ENCODE data around the gene OTUB1.

DNA sequence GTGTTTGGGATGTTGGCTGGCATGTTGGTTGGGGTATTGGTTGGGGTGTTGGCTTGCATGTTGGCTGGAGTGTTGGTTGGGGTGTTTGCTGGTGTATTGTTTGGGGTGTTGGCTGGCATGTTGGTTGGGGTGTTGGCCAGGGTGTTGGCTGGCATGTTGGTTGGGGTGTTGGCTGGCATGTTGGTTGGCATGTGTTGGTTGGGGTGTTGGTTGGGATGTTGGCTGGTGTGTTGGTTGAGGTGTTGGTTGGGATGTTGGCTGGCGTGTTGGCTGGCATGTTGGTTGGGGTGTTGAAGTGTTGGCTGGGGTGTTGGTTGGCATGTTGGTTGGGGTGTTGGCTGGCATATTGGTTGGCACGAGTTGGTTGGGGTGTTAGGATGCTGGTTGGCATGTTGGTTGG, 24.5 kb downstream of the OTUB1 start:
- no peak for TF ChIP-seq CTCF (IDR thresholded peaks at IDR 0.05)
- TF ChIP-seq EZH2 (IDR thresholded peaks at IDR 0.05), result no peak
